ENCODE data around the gene PPP1R14B.

Gene PPP1R14B

GRCh38 chr11:64208086-64208795 lies 38.5 kb downstream of the PPP1R14B start:
- DNase-seq = no peak

GRCh38 chr11:64207256-64208085 lies 39.3 kb downstream of the PPP1R14B start:
- peak; percentile 80 for DNase-seq

- DNase-seq = no peak
These were observed 40.1 kb downstream of the PPP1R14B start, which contains the start of gene FERMT3 for GRCh38 chr11:64206457-64207255. Gene FERMT3 (plus strand): TSS chr11:64206721. CDS start chr11:64207365, 644 bp downstream.

GRCh38 chr11:64204464-64204989 lies 42.2 kb downstream of the PPP1R14B start:
- DNase-seq = peak; percentile 95

- DNase-seq = no peak
These were observed 42.7 kb downstream of the PPP1R14B start for GRCh38 chr11:64204080-64204440.

GRCh38 chr11:64203421-64204079 lies 43.2 kb downstream of the PPP1R14B start:
- no peak for DNase-seq

GRCh38 chr11:64202992-64203391 lies 43.8 kb downstream of the PPP1R14B start:
- no peak for DNase-seq

GRCh38 chr11:64201543-64201942 lies 45.2 kb downstream of the PPP1R14B start:
- DNase-seq = no peak

- DNase-seq = no peak
These were observed 48.2 kb downstream of the PPP1R14B start for GRCh38 chr11:64198511-64198910.

- no peak for DNase-seq
These were observed 50.1 kb downstream of the PPP1R14B start for GRCh38 chr11:64196626-64197025.
